ENCODE measurements around the gene AKR1D1. TPM values are rescaled to one million over a fixed set of nuclear protein-coding genes. Genes with fewer than 3 reads are reported as not detected.

AKR1D1 gene
- total RNA-seq, 1 experiment from 2014 or later: not detected

- no TSS peak for BruUV-seq (replicated peaks)
- no peak for TF ChIP-seq CTCF (IDR thresholded peaks at IDR 0.05; ENCODE audit: unreplicated experiment)
- no peak overlapping the region for H3K27ac Mint-ChIP-seq (ENCODE audit: unreplicated experiment)
- CTCF ChIA-PET: no interaction called here
- H3K9me3 Mint-ChIP-seq (ENCODE audit: low read depth, unreplicated experiment): no peaks in the 10 kb centered on the region
- H3K27me3 Mint-ChIP-seq (ENCODE audit: unreplicated experiment): no peaks in the 10 kb centered on the region
- intact Hi-C loops (cut with micrococcal nuclease; ENCODE audit: unreplicated experiment): no loop called here
- DNase-seq: no peak
- H3K36me3 Mint-ChIP-seq (ENCODE audit: insufficient read depth, unreplicated experiment): no peaks in the 10 kb centered on the region
- H3K4me3 Mint-ChIP-seq (ENCODE audit: low read depth, unreplicated experiment): no peak overlapping the region
- H3K4me1 Mint-ChIP-seq (ENCODE audit: low read depth, unreplicated experiment): no peaks in the 10 kb centered on the region
These were observed 78.4 kb downstream of the AKR1D1 start for GRCh38 chr7:138154661-138155060.

- TF ChIP-seq CTCF (IDR thresholded peaks at IDR 0.05; ENCODE audit: unreplicated experiment): no peak
- no peaks in the 10 kb centered on the region for H3K27me3 Mint-ChIP-seq (ENCODE audit: unreplicated experiment)
- DNase-seq: no peak
- H3K27ac Mint-ChIP-seq (ENCODE audit: unreplicated experiment): no peak overlapping the region
- no TSS peak for BruUV-seq (replicated peaks)
- CTCF ChIA-PET: no interaction called here
- no peaks in the 10 kb centered on the region for H3K9me3 Mint-ChIP-seq (ENCODE audit: low read depth, unreplicated experiment)
- no peaks in the 10 kb centered on the region for H3K4me1 Mint-ChIP-seq (ENCODE audit: low read depth, unreplicated experiment)
- intact Hi-C loops (cut with micrococcal nuclease; ENCODE audit: unreplicated experiment): no loop called here
- H3K36me3 Mint-ChIP-seq (ENCODE audit: insufficient read depth, unreplicated experiment): no peaks in the 10 kb centered on the region
- no peak overlapping the region for H3K4me3 Mint-ChIP-seq (ENCODE audit: low read depth, unreplicated experiment)
These were observed 81.4 kb downstream of the AKR1D1 start for GRCh38 chr7:138157702-138158101.

GRCh38 chr7:138158739-138159528, 82.7 kb downstream of the AKR1D1 start:
- Mint-ChIP-seq H3K4me1 (ENCODE audit: low read depth, unreplicated experiment) (no peaks in the 10 kb centered on the region), H3K4me3 (ENCODE audit: low read depth, unreplicated experiment) (no peak overlapping the region), H3K27me3 (ENCODE audit: unreplicated experiment) (no peaks in the 10 kb centered on the region), H3K9me3 (ENCODE audit: low read depth, unreplicated experiment) (peaks cover under 1% of the 10 kb centered on the region), H3K27ac (ENCODE audit: unreplicated experiment) (no peak overlapping the region), H3K36me3 (ENCODE audit: insufficient read depth, unreplicated experiment) (no peaks in the 10 kb centered on the region)
- intact Hi-C loops (cut with micrococcal nuclease; ENCODE audit: unreplicated experiment): no loop called here
- no peak for TF ChIP-seq CTCF (IDR thresholded peaks at IDR 0.05; ENCODE audit: unreplicated experiment)
- DNase-seq: no peak
- no TSS peak for BruUV-seq (replicated peaks)
- CTCF ChIA-PET: interaction anchor here (0.7 kb wide), 1 partner anchor 153 kb away, joined by 5 read pairs; no protein-coding TSS in a partner anchor

- CTCF ChIA-PET: interaction anchor here (0.5 to 1.5 kb wide), 8 partner anchors 96 to 591 kb away, joined by 3 to 39 read pairs (median 4); partner anchors contain the start of gene CREB3L2
- no peaks in the 10 kb centered on the region for H3K4me1 Mint-ChIP-seq (ENCODE audit: low read depth, unreplicated experiment)
- H3K36me3 Mint-ChIP-seq (ENCODE audit: insufficient read depth, unreplicated experiment): no peaks in the 10 kb centered on the region
- H3K27me3 Mint-ChIP-seq (ENCODE audit: unreplicated experiment): no peaks in the 10 kb centered on the region
- intact Hi-C loops (cut with micrococcal nuclease; ENCODE audit: unreplicated experiment): loop anchor here (1.0 to 5.0 kb wide), 4 partner anchors 236 to 706 kb away; no protein-coding TSS in a partner anchor
- BruUV-seq (replicated peaks): no TSS peak
- no peak overlapping the region for H3K4me3 Mint-ChIP-seq (ENCODE audit: low read depth, unreplicated experiment)
- peak; percentile 85 for DNase-seq
- peak; percentile 71 for TF ChIP-seq CTCF (IDR thresholded peaks at IDR 0.05; ENCODE audit: unreplicated experiment)
- no peak overlapping the region for H3K27ac Mint-ChIP-seq (ENCODE audit: unreplicated experiment)
- peaks cover 6% of the 10 kb centered on the region for H3K9me3 Mint-ChIP-seq (ENCODE audit: low read depth, unreplicated experiment)
These were observed 85.4 kb downstream of the AKR1D1 start for GRCh38 chr7:138161600-138162081.

All from Calu3 (cell line).